ENCODE results near the gene NMRK2.

The NMRK2 gene

GRCh38 chr19:3981736-3982681 is 49.1 kb downstream of the NMRK2 start:
- DNase-seq (ENCODE audit: low read depth), result no peak

DNA sequence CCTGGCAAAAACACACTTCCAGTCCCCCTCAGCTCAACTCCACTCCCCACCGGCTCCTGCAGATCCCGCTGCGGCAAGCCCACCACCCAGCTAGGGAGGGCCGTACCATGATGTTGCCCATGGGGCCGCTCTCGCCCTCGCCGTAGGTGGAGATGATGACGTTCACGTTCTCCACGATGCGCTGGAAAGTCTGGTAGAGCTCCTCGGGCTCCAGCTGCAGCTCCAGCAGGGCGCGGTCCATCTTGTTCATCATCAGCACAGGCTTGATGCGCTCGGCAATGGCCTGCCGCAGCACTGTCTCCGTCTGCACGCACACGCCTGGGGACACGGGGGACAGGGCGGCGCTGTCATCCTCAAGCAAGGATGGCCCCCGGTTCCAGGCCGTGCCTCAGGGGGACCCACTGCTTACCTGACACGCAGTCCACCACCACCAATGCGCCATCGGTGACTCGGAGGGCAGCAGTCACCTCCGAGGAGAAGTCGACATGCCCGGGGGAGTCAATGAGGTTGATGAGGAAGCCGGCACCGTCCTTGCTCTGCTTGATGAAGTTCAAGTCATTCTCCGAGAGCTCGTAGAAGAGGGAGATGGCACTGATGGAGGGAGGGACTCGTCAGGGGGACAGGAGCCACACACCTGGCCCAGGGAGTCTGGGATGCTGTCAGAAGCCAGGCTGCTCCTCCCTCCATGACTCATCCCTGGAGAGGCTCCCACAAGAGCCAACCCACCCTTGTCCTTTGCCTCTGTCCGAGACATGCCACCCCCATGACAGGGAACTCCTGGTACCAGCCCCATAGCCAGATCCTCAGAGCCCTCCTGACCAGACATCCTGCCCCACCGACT is 50.1 kb downstream of the NMRK2 start:
- no peak for DNase-seq (ENCODE audit: low read depth)

DNA sequence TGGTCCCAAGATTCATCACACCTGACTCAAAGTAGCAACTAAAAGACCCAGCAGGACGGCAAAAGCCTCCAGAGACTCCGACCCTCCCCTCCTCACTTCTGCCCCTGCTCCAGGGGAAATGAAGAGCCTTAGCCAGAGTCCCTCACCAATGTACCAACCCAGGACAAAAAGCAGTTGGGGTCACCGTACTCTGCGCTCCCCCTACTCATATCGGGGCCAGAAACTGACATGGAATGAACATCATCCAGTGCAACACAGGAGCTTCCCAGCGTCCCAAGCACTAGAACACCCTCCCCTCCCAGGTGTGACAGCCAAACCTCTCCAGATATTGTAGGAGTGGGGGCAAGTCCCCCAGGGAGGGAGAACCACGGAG is 50.7 kb downstream of the NMRK2 start:
- no peak for DNase-seq (ENCODE audit: low read depth)

GRCh38 chr19:3983936-3984583 is 51.2 kb downstream of the NMRK2 start:
- DNase-seq (ENCODE audit: low read depth), result no peak

GRCh38 chr19:3984584-3984907 is 51.7 kb downstream of the NMRK2 start:
- DNase-seq (ENCODE audit: low read depth), result no peak

DNA sequence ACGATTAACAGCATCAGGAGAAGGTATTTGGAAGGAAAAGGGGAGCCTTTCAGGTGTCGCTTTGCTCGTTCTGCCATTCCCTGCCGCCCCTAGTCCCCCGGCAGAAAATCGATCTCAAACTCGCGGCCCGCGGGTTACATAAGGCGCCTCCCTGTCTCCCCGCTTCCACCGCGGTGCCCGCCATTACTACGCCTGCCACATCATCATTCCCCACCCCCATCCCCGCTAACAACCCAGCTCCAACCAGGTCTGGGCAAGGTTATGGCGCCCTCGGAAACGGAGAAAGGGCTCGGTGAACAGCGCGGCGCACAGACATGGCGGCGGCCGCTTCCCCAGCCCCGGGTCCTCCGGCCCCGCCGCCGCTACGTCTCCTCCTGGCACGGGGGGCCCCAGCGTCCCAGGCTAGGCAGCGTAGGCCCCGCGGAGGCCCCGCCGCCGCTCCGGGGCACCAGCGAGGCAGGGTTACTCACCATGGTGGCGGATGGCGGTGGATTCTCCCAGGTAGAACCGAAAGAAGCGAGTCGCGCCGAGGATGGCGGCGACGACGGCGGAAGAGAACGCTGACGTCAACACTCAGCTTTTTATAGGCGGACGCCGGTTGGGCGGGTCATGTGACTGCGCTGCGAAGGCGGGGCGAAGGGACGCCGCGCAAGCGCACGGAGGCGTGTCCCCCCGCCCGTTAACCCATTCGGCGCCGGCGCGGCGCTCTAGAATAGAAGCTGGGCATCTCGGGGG is 52.2 kb downstream of the NMRK2 start, which contains the start of gene EEF2:
TSS of gene EEF2 (minus strand) at position 556 of the 735 bp plus-strand sequence. CDS start at position 473, 83 bp downstream.
- no peak for DNase-seq (ENCODE audit: low read depth)

DNA sequence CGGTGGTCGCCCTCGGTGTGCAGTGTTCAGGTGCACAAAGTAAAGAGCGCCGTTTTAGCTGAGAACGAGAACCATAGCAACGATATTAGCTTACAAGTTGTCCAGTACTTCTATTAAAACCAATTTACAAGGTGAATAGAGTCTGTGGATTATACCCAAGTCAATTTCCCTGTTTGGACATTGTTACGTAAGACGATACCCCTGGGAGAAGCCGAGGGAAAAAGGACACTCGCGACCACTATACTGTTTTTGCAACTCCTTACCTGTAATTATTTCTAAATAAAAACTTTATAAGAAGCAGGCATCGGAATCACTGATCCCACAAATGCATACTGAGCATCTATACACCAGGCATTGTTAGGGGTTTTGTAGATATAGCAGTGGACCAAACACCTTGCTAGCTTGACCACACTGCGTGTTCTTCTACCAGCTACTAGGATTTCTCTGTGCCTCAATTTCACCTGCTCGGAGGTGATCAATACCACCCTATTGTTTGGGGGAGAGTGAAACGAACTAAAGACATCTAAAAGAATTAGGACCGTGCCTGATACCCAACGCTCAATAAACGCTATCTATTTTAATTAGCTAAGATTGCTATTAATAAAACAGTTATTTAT is 52.9 kb downstream of the NMRK2 start:
- no peak for DNase-seq (ENCODE audit: low read depth)

DNA sequence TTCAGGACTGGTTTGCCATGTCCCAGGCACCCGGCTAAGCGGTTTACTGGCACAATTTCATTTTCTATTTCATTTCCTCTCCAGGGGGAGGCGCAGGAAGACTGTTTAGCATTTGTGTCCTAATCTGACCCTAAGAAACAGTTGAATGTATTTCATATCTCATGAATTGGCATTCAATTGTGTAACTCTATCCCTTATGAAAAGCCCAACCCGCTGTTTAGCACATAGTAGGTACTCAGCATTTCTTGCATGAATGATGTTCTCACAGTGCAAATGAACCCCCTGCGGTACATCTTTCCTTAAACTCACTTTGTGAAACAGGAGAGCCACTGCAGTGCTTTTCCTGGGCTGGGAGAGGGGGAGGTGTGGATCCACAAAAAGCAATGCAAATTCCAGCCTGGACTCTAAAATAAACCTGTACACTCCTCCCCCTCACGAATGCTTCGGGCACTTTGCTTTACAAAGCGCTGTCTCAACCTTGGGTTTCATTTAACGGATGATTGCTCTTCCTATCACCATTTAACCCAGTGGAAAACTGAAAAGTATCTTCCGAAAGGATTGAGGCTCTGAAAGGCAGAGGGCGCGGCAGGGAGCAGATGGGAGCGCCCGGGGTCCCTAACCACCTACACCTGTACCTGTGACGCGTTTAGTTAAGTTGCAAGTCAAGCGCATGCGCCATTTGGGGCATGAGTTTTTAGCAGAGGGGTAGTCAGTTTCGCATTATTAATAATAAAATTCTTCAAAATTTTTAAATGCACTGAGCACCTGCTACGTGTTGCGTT is 53.6 kb downstream of the NMRK2 start:
- peak; percentile 71 for DNase-seq (ENCODE audit: low read depth)

GRCh38 chr19:3987619-3988371 is 54.9 kb downstream of the NMRK2 start:
- no peak for DNase-seq (ENCODE audit: low read depth)

DNA sequence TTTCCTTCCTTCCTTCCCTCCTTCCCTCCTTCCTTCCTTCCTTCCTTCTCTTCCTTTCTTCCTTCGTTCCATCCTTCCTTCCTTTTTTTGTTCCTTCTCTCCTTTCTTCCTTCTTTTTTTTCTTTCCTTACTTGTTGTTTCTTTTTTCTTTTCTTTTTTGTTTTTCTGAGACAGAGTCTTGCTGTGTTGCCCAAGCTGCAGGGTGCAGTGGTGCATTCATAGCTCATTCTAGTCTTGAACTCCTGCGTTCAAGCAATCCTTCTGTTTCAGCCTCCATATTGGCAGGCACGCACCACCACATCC is 57.9 kb downstream of the NMRK2 start:
- DNase-seq (ENCODE audit: low read depth), result no peak

Data from HS-5 (cell line).